GM12874 (cell line): ENCODE measurements around the gene RIF1.

Source experiments
- CTCF ChIP-seq: IDR thresholded peaks from 2 replicates; pipeline ENCODE4 v1.5.1; 2011; ENCODE audit warnings: low read depth, mild to moderate bottlenecking, control low read depth, low read length, moderate library complexity; ENCODE audit not compliant: insufficient read depth

RIF1 gene

GRCh38 chr2:151483546-151483945 lies 73.8 kb downstream of the RIF1 start:
- TF ChIP-seq CTCF: no peak

- no peak for TF ChIP-seq CTCF
These were observed 74.4 kb downstream of the RIF1 start for GRCh38 chr2:151484100-151484499.

DNA sequence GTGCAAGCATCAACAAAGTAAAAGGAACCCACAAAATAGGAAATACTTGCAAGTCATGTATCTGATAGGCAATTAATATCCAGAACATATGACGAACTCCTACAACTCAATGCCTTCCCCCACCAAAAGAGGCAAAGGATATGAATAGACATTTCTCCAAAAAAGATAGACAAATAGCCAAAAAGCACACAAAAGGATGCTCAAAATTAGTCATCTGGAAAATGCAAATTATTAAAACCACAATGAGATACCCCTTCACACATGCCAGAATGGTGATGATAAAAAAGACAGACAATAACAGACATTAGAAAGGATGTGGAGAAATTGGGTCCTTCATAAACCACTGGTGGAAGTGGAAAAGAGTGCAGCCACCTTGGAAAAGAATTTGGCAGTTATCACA lies 76.4 kb downstream of the RIF1 start:
- TF ChIP-seq CTCF: no peak

DNA sequence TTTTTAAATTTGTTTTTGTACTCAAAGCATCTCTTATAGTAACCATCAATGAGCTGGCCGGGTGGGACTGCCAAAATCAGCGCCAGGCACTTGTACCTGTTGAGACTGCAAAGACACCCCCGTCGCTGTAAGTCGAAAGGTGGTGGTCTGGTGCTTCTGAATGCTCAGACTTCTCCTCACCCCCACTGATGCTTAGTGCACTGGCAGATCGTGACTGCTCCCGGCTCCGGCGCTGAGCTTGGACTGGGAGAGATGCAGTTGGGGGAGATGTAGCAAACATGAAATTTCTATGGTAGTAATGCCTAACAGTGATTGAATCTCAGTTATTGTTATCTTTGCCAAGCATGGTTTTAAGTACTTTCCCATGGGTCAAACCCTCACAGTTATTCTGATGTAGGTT lies 80.6 kb downstream of the RIF1 start:
- TF ChIP-seq CTCF: no peak

GRCh38 chr2:151491496-151491895 lies 81.8 kb downstream of the RIF1 start:
- TF ChIP-seq CTCF: no peak

DNA sequence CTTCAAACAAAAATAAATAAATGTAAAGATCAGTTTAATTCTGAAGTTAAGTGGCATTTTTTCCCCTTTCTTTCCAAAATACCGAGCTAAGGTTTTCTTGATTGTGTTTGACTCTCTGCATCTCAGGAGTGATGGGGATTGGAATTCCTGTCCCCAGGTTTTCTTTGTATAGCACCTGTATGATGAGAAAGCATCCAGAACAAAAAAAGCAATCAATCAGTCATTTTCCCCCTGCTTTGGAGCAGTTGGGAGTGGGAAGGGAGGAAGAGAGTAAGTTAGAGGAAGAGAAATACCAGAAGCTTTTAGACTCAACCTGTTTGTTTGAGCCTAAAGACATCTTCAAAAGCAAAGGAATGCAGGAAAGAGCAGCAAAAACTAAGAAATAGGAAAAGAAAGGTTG lies 88.5 kb downstream of the RIF1 start:
- TF ChIP-seq CTCF: no peak

DNA sequence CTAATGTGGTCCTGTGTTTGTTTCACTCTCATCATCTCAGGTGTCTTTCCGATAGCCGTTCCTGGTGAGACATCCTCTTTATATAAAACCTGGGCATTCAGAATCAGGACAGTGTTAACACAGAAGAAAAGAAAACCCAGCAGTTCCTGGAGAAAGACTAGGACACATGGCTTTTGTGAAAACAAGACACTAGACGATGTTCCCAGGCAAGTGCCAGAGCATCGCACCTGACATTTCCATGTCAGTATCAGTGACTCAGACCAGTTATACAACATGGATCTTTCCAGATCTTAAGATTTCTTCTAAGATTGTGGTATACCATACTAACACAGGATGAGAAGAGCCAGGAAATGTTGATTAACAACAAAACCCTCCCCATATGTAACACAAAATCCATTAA lies 96.5 kb downstream of the RIF1 start:
- no peak for TF ChIP-seq CTCF

DNA sequence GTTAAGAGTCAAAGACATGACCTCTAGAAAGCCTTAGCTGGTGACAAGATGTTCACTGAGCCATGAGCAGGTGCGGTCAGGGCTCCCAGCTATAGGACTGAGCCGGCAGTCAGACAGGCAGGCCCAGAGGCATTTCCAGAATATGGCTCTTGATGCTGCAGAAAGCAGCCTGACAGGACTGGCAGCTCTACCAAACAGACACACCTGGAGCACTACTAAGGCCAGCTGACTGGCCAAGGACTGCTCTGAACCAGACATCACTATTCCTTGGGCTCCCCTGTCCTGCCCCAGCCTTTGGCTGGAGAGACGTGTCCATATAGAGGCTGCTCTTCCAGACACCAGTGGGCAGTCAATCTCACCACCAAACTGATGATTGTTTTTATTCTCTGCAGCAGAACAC lies 98.8 kb downstream of the RIF1 start:
- TF ChIP-seq CTCF: no peak
